K562 treated with DMSO at 1 percent for 48 hours (cell line): ENCODE results near the gene OR52D1. TPM values are rescaled to one million over a fixed set of nuclear protein-coding genes. Genes with fewer than 3 reads are reported as not detected.

Experiments
- total RNA-seq: library from RNA; unstranded; fragments of 300-600 nt; gene quantifications from 2 replicates; pipeline ENCODE4 v1.2.3, GENCODE V29; 2022; ENCODE audit warnings: low replicate concordance; ENCODE audit errors: extremely low read depth

The OR52D1 gene
- total RNA-seq = not detected in 2 replicates

GRCh38 chr11:5488385-5488784 is at the start of gene OR52D1:
TSS of gene OR52D1 (plus strand) at chr11:5488685. CDS start at chr11:5488707, 22 bp downstream.

DNA sequence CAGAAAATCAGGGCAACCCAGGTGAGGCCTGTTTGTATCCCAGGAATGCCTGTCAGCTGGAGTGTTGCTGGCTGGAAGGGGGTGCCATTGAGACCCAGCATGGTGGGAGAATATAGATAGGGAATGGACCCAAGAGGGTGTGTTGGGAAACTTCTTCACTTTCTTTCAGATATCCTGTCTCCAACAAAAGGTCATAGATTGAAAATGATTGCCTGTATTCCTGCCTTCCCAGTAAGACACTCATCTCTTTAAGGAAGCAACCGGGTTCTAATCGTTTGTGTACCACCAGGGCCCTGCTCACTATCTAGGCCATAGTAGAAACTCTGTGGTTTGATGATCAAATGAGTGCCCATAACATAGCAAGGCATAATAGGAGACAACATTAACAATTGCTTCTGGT is 47.1 kb upstream of the OR52D1 start, which contains the start of gene OR51I1:
Gene OR51I1, minus strand, starts transcription at position 101 of the 400 bp plus-strand sequence. Its CDS starts 0 bp downstream, at position 101.

GRCh38 chr11:5449023-5449422 is 39.5 kb upstream of the OR52D1 start, which contains the start of gene OR51I2:
TSS of gene OR51I2 (plus strand) at chr11:5449323. CDS start at chr11:5453489, 4,166 bp downstream.

DNA sequence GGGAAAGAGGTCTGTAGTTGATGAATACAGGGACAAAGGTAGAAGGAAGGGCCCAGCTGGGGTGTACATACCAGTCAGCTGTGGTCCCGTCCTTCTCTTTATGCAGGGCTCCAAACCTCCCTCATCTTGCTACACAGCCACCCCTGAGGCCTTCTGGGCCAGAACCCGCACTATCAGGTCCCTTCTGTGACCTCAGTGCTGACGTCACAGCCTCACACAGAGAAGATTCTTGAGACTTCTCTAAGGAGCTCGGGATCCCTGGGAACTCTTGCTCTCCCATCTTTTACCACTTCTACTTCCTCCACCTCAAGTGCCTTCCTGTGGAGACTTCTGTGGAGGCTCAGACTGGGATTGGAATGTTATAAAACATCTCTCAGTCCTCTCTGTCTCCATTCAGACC is 21.3 kb downstream of the OR52D1 start, which contains the start of gene UBQLN3:
Gene UBQLN3, minus strand, starts transcription at position 155 of the 400 bp plus-strand sequence. CDS start 399 bp downstream, outside the sequence.

DNA sequence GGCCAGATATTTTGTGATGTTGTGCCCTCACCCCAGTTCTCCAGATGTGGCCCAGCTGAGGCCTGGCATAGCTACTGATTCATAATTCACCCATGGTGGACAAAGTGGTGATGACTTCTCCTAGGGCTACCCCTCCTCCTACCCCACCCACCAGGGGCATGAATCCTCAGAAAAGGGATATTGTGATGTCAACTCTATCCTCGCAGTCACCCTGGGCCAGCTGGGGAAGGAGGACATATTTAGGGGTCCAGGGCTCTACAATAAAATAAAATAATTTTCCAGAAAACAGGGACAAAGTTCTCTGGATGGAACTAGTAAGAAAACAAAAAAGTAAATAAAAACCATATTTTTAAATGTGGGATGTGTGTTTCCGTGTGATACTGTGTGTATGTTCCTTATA is 28.1 kb downstream of the OR52D1 start, which contains the start of gene UBQLNL:
Gene UBQLNL, minus strand, starts transcription at position 101 of the 400 bp plus-strand sequence. CDS start 258 bp downstream, outside the sequence.

Other genes starting within 250 kb of the OR52D1 start
- not detected in 2 replicates for gene HBG1, start 238.8 kb upstream of the OR52D1 start, total RNA-seq
- 3,082 TPM in 1 of 2 replicates, not detected in the other for gene HBG2, start 233.9 kb upstream of the OR52D1 start, total RNA-seq
- gene HBE1, start 218.7 kb upstream of the OR52D1 start, total RNA-seq = not detected in 2 replicates
- not detected in 2 replicates for gene OR51B4, start 186.7 kb upstream of the OR52D1 start, total RNA-seq
- gene OR51B2, start 164.4 kb upstream of the OR52D1 start, total RNA-seq = not detected in 2 replicates
- not detected in 2 replicates for gene OR51B5, start 145.2 kb upstream of the OR52D1 start, total RNA-seq
- gene OR51B6, start 137.2 kb upstream of the OR52D1 start, total RNA-seq = not detected in 2 replicates
- gene OR51M1, start 104.9 kb upstream of the OR52D1 start, total RNA-seq = not detected in 2 replicates
- gene OR51Q1, start 66.6 kb upstream of the OR52D1 start, total RNA-seq = not detected in 2 replicates
- not detected in 2 replicates for gene OR51I1, start 47.2 kb upstream of the OR52D1 start, total RNA-seq
- not detected in 2 replicates for gene OR51I2, start 39.4 kb upstream of the OR52D1 start, total RNA-seq
- not detected in 2 replicates for gene UBQLN3, start 21.3 kb downstream of the OR52D1 start, total RNA-seq
- gene UBQLNL, start 28.0 kb downstream of the OR52D1 start, total RNA-seq = not detected in 2 replicates
- gene OR52H1, start 59.9 kb downstream of the OR52D1 start, total RNA-seq = not detected in 2 replicates
- gene OR52B6, start 92.2 kb downstream of the OR52D1 start, total RNA-seq = not detected in 2 replicates
- gene TRIM6, start 108.0 kb downstream of the OR52D1 start, total RNA-seq = not detected in 2 replicates
- gene TRIM34, start 136.3 kb downstream of the OR52D1 start, total RNA-seq = not detected in 2 replicates
- not detected in 2 replicates for gene TRIM5, start 196.4 kb downstream of the OR52D1 start, total RNA-seq
- not detected in 2 replicates for gene TRIM22, start 201.1 kb downstream of the OR52D1 start, total RNA-seq
- gene OR56B1, start 247.8 kb downstream of the OR52D1 start, total RNA-seq = not detected in 2 replicates